ENCODE data around the gene MTCL1.

GRCh38 chr18:8847900-8848299 lies 142.5 kb downstream of the MTCL1 start:
- no peak for TF ChIP-seq BHLHE40 (IDR thresholded peaks at IDR 0.05; ENCODE audit: borderline replicate concordance)
- TF ChIP-seq SUZ12 (IDR thresholded peaks at IDR 0.05), result no peak
- TF ChIP-seq, protein P1, sequence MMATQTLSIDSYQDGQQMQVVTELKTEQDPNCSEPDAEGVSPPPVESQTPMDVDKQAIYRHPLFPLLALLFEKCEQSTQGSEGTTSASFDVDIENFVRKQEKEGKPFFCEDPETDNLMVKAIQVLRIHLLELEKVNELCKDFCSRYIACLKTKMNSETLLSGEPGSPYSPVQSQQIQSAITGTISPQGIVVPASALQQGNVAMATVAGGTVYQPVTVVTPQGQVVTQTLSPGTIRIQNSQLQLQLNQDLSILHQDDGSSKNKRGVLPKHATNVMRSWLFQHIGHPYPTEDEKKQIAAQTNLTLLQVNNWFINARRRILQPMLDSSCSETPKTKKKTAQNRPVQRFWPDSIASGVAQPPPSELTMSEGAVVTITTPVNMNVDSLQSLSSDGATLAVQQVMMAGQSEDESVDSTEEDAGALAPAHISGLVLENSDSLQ (IDR thresholded peaks at IDR 0.05), result no peak
- TF ChIP-seq FOXA1 (IDR thresholded peaks at IDR 0.05), result no peak
- TF ChIP-seq HDGF (IDR thresholded peaks at IDR 0.05; ENCODE audit: borderline replicate concordance), result no peak
- no peak for TF ChIP-seq NFRKB (IDR thresholded peaks at IDR 0.05)
- no peak for TF ChIP-seq SP1 (IDR thresholded peaks at IDR 0.05)
- no peak for TF ChIP-seq ELF4 (IDR thresholded peaks at IDR 0.05)
- TF ChIP-seq FOXK2 (IDR thresholded peaks at IDR 0.05), result no peak
- no peak for TF ChIP-seq LEF1 (IDR thresholded peaks at IDR 0.05; ENCODE audit: borderline replicate concordance)
- TF ChIP-seq ARNT (IDR thresholded peaks at IDR 0.05), result no peak
- TF ChIP-seq ZNF384 (IDR thresholded peaks at IDR 0.05), result no peak
- TF ChIP-seq CTBP1 (IDR thresholded peaks at IDR 0.05; ENCODE audit: borderline replicate concordance), result no peak
- TF ChIP-seq FOXM1 (IDR thresholded peaks at IDR 0.05; ENCODE audit: borderline replicate concordance), result no peak
